SH-SY5Y (cell line): ENCODE data around the gene CDC7.

Experiments used
- GATA2 ChIP-seq: IDR thresholded peaks from 2 replicates; pipeline ENCODE4 v1.6.1; 2011; ENCODE audit warnings: mild to moderate bottlenecking, low read depth, low read length
- GATA3 ChIP-seq: IDR thresholded peaks from 2 replicates; pipeline ENCODE4 v1.6.1; 2011; ENCODE audit warnings: low read depth, mild to moderate bottlenecking, low read length, moderate library complexity

Gene CDC7

GRCh38 chr1:91502672-91503184 is 2.1 kb downstream of the CDC7 start:
- TF ChIP-seq GATA2 (no peak), GATA3 (no peak)

GRCh38 chr1:91503332-91503900 is 2.8 kb downstream of the CDC7 start:
- TF ChIP-seq GATA3 (no peak), GATA2 (no peak)

- TF ChIP-seq GATA2 (no peak), GATA3 (no peak)
These were observed 3.4 kb downstream of the CDC7 start for GRCh38 chr1:91503975-91504530.

- TF ChIP-seq GATA2 = no peak
- no peak for TF ChIP-seq GATA3
These were observed 4.4 kb downstream of the CDC7 start for GRCh38 chr1:91505086-91505485.

GRCh38 chr1:91506071-91506470 is 5.4 kb downstream of the CDC7 start:
- no peak for TF ChIP-seq GATA2
- no peak for TF ChIP-seq GATA3

GRCh38 chr1:91507328-91507727 is 6.7 kb downstream of the CDC7 start:
- TF ChIP-seq GATA2 (no peak), GATA3 (no peak)

GRCh38 chr1:91510754-91511153 is 10.1 kb downstream of the CDC7 start:
- no peak for TF ChIP-seq GATA3
- TF ChIP-seq GATA2 = no peak

GRCh38 chr1:91511386-91511785 is 10.7 kb downstream of the CDC7 start:
- TF ChIP-seq GATA2 (no peak), GATA3 (no peak)

GRCh38 chr1:91513160-91513559 is 12.5 kb downstream of the CDC7 start:
- TF ChIP-seq GATA3 = no peak

GRCh38 chr1:91513706-91514105 is 13.1 kb downstream of the CDC7 start:
- TF ChIP-seq GATA3 (no peak), GATA2 (no peak)

- TF ChIP-seq GATA2 = no peak
- no peak for TF ChIP-seq GATA3
These were observed 15.3 kb downstream of the CDC7 start for GRCh38 chr1:91515994-91516393.

- no peak for TF ChIP-seq GATA3
- TF ChIP-seq GATA2 = no peak
These were observed 20.4 kb downstream of the CDC7 start for GRCh38 chr1:91520942-91521507.

- TF ChIP-seq GATA3 (no peak), GATA2 (no peak)
These were observed 22.8 kb downstream of the CDC7 start for GRCh38 chr1:91523482-91523881.

GRCh38 chr1:91526496-91526895 is 25.8 kb downstream of the CDC7 start:
- TF ChIP-seq GATA2 (no peak), GATA3 (no peak)

GRCh38 chr1:91527266-91527765 is 26.7 kb downstream of the CDC7 start:
- no peak for TF ChIP-seq GATA2
